Lower leg skin (tissue), 3 donors: ENCODE measurements around the gene KBTBD12.

Experiments used
- POLR2A ChIP-seq, 2 donors: fragments of 450-650 bp; IDR thresholded peaks; one replicate each; pipeline ENCODE4 v1.6.1; 2016 to 2017; ENCODE audit warnings: antibody characterized with exemption in 2 of 2, mild to moderate bottlenecking in 1 of 2, moderate library complexity in 1 of 2
- TF ChIP-seq, protein P1 (sequence below), 3 donors: fragments of 450-650 bp; IDR thresholded peaks; one replicate each; pipeline ENCODE4 v1.5.1; 2016; ENCODE audit warnings: antibody characterized with exemption in 3 of 3, mild to moderate bottlenecking in 3 of 3, moderate library complexity in 2 of 3

DNA sequence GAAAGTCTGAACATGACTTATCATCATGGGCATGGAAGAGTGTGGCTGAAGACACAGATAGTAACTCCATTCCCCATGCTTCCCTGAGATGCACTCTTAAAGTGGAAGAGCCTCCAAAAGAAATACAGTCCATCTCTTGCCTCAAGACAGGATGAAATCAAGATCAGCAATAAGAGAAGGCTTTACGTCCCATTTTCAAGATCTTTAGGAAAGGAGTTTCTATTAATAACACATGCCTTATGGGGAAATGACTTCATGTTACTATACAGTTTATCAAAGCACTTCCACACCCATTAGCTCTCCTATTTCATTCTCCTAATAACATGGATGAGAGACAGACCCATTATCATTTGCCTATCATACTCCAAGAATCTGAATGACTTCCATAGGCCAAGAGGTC, 6.1 kb upstream of the KBTBD12 start:
- TF ChIP-seq, protein P1, sequence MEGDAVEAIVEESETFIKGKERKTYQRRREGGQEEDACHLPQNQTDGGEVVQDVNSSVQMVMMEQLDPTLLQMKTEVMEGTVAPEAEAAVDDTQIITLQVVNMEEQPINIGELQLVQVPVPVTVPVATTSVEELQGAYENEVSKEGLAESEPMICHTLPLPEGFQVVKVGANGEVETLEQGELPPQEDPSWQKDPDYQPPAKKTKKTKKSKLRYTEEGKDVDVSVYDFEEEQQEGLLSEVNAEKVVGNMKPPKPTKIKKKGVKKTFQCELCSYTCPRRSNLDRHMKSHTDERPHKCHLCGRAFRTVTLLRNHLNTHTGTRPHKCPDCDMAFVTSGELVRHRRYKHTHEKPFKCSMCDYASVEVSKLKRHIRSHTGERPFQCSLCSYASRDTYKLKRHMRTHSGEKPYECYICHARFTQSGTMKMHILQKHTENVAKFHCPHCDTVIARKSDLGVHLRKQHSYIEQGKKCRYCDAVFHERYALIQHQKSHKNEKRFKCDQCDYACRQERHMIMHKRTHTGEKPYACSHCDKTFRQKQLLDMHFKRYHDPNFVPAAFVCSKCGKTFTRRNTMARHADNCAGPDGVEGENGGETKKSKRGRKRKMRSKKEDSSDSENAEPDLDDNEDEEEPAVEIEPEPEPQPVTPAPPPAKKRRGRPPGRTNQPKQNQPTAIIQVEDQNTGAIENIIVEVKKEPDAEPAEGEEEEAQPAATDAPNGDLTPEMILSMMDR (IDR thresholded peaks at IDR 0.05), result no peak
- TF ChIP-seq POLR2A (IDR thresholded peaks at IDR 0.05), result no peak
